ENCODE measurements around the gene DCST1. TPM values are rescaled to one million over a fixed set of nuclear protein-coding genes. Genes with fewer than 3 reads are reported as not detected.

DCST1 gene
- total RNA-seq, 1 donor from 2014 or later: 0.31 TPM

DNA sequence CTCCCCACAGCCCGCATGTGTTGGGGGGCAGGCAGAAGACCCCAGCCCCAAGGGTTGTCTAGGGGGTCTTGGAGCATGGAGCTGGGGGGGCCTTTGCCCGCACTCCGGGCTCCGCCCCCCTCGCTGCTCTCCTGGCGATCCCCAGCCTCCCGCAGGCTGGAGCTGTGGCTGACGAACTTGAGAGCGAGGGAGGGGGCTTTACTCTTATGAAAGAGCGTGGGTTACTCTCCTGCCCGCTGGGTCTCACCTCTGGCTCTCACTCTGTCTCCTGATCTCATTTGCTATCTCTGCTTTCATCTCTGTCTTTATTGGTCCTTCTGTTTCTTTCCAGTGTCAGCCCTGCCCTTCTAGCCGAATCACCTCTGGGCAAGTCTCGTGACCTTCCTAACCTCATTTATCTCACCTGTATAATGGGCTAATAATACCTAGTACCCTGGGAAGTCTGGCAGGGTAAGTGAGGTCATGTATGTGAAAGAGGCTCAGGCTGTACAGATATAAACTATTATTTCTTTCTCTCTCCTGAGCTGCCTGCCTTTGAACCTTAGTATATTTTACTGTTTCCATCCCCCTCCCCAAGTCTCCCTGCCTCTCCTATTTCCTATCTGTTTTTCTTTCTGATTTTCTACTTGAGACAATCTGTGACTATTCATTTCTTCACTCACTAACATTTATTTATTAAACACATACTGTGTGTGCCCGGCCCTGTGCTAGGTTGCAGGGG is 30.6 kb downstream of the DCST1 start:
- no peak for DNase-seq (ENCODE audit: low spot score)
- intact Hi-C loops (cut with DNase I): no loop called here
- peak; percentile 1 for ATAC-seq

GRCh38 chr1:155064832-155065429 is 31.3 kb downstream of the DCST1 start:
- ATAC-seq (no peak), DNase-seq (ENCODE audit: low spot score) (no peak)
- intact Hi-C loops (cut with DNase I): no loop called here

DNA sequence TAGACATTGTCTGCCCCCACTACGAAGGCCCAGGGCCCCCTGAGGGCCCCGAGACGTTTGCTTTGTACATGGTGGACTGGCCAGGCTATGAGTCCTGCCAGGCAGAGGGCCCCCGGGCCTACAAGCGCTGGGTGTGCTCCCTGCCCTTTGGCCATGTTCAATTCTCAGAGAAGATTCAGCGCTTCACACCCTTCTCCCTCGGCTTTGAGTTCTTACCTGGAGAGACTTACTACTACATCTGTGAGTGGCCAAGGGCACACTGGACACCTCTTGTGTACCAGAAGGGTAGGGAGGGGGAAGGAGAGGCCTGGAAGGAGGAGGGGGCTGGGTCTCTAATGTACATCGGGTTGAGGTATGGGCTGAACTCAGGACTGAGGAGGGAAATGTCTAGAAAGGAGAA is 33.2 kb downstream of the DCST1 start:
- intact Hi-C loops (cut with DNase I): no loop called here
- DNase-seq (ENCODE audit: low spot score) (no peak), ATAC-seq (no peak)

GRCh38 chr1:155068599-155068998 is 35.0 kb downstream of the DCST1 start:
- ATAC-seq (no peak), DNase-seq (ENCODE audit: low spot score) (no peak)
- intact Hi-C loops (cut with DNase I): no loop called here

DNA sequence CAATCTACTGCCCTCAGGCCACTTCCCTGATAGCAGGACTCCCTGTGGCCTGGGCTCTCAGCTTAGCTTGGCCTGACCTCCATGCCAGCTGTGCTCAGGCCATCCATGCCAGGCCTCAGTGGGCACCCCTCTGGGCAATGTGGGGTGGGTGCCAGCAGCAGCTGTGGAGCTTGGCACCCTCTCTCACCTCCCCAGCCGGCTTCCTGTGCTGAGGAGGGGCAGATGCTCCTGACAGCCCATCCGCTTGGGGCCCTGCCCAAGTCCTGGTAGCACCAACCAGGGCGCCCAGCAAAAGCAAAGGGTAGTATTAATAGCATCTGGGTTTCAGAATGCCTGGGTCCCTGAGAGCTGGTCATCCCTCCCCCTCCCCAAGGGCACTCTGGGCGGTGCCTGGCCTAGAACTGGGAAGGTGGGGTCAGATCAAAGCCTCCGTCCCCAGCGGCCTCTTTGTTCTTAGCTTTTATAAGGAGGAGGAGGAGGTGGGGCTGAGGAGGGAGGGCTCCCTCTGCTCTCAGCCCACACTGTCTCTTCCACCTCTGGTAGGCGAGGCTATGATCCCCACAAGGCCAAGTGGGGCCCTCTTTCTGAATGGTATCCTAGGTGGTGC is 36.0 kb downstream of the DCST1 start:
- intact Hi-C loops (cut with DNase I): no loop called here
- no peak for DNase-seq (ENCODE audit: low spot score)

GRCh38 chr1:155070158-155070621 is 36.6 kb downstream of the DCST1 start:
- peak; percentile 2 for ATAC-seq
- no peak for DNase-seq (ENCODE audit: low spot score)
- intact Hi-C loops (cut with DNase I): no loop called here

More for the DNA sequence above, 36.0 kb downstream of the DCST1 start:
- peak; percentile 6 for ATAC-seq

- DNase-seq (ENCODE audit: low spot score) (peak; percentile 85), ATAC-seq (peak; percentile 84)
- intact Hi-C loops (cut with DNase I): no loop called here
Measured at GRCh38 chr1:155070721-155071569, 37.3 kb downstream of the DCST1 start.

DNA sequence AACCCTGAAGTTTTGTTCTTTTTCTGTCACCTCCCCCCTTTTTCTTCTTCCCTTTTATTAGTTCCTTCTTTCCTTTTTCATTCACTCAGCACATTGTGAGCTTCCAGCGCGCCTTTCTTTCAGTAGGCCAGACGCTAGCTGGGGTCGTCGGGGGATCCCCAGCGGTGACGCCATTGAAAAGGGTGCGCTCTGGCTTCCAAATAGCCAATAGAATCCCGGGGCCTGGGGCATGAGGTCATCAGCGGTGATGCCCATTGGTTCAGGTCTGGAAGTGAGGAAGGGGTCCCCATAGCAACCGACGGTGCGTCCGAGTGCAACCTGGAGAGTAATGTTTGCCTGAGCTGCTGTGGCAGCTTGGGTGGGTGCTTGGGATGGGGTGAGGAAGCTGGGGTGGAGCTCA is 38.1 kb downstream of the DCST1 start:
- ATAC-seq (no peak), DNase-seq (ENCODE audit: low spot score) (no peak)
- intact Hi-C loops (cut with DNase I): no loop called here

DNA sequence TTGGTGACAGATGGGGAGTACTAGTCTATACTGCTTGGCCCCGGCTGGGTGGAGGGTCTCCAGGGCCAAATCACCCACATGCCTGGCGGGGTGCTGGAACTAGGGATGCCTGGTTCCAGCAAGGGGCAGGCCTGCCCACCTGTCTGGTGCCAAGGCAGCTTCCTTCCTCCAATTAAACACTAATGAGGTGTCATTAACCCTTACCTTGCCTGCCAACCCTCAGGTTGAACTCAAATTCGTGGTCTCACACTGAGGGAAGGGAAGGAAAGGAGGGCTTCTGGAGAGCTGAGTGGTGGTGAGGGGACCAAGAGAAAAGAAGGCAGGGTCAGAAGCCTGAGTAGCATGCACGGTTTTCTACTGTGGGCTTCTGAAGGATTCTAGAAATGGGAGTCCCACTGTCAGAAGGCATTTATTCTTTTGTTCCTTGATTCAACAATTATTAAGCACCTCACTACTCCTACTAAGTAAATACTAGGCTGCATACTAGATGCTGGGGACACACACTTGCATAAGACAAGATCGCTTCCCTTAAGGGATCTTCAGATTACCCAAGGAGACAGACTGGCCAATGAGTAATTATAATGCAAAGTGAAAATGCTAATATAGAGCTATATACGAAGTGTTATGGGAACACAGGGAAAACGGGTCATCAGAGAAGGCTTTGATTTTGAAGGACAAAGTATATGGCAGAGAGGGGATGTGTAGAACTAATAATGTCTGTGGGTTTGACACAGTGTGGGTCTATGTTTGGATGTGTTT is 39.1 kb downstream of the DCST1 start:
- no peak for DNase-seq (ENCODE audit: low spot score)
- intact Hi-C loops (cut with DNase I): no loop called here
- ATAC-seq: no peak

DNA sequence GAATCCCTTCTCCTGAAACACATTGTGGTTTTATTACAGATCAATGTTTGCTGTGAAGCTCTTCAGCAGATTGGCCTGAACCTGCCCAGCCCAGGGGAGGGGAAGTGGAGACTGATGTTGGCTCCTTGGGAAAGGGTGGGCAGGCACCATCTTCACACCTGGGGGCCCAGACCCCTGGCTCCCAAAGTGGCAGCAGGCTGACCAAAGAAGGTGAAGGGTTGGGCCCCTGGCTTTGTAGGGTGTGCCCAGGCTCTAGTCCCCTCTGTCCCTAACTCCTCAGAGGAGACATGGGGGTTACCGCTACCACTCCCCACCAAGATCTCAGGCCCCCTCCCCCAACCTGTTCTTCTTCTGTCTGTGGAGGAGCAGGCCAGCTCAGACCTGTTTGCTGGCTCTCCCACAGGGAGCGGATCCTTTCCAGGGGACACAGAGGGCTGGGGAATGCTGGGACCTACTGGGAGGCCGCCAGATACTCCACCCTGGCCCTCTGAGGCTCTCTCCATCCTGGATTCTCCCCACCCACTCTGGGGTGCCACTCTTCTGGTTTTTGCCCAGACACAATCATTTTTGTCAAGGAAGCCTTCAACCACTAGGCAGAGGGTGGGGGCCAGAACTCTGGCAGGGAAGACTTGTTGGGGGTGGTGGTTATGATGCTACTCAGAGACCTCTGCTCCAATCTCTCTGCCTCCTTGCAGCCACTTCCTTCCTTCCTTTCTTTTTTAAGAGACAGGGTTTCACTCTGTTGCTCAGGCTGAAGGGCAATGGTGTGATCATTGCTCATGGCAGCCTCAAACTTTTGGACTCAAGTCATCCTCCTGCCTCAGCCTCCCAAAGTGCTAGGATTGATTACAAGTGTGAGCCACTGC is 40.0 kb downstream of the DCST1 start:
- intact Hi-C loops (cut with DNase I): no loop called here
- peak; percentile 46 for DNase-seq (ENCODE audit: low spot score)
- ATAC-seq: no peak

- ATAC-seq (no peak), DNase-seq (ENCODE audit: low spot score) (no peak)
- intact Hi-C loops (cut with DNase I): no loop called here
Measured at GRCh38 chr1:155075535-155075934, 41.9 kb downstream of the DCST1 start.

- intact Hi-C loops (cut with DNase I): no loop called here
- DNase-seq (ENCODE audit: low spot score) (no peak), ATAC-seq (no peak)
Measured at GRCh38 chr1:155076371-155076770, 42.7 kb downstream of the DCST1 start.

GRCh38 chr1:155077346-155077745 is 43.7 kb downstream of the DCST1 start:
- intact Hi-C loops (cut with DNase I): no loop called here
- DNase-seq (ENCODE audit: low spot score): no peak

DNA sequence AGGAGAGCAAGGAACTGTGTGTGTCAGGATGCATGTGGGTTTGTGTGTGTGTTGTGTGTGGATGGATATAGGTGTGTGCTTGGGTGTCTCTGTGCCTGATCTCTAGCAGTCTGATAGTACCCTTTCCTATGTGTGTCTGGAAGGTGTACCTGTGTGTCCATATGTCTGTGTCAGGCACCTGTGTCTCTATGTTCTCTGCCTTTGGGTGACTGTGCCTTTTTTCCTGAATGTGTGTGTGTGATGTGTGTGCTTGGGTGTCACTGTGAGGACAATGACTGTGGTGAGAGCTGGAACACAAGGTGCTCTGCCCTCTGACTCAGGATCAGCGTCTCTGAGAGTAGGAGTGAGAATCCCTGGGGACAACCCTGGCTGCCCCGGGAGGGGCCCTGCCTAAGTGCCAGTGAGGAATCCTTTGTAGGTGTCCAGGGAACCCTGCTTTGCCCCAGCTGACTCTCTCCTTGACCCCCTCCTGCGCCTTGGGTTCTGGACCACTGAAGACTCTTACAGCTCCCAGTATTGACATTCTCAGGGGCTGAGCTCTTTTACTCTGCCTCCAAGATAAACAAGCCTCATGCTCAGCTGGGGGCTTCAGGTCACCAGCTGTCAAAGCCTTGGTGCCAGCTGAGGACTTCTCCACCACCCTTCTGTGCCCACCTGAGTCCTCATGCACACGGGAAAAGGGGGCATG is 44.3 kb downstream of the DCST1 start:
- no peak for ATAC-seq
- no peak for DNase-seq (ENCODE audit: low spot score)
- intact Hi-C loops (cut with DNase I): no loop called here

More at GRCh38 chr1:155077346-155077745, 43.7 kb downstream of the DCST1 start:
- no peak for ATAC-seq

DNA sequence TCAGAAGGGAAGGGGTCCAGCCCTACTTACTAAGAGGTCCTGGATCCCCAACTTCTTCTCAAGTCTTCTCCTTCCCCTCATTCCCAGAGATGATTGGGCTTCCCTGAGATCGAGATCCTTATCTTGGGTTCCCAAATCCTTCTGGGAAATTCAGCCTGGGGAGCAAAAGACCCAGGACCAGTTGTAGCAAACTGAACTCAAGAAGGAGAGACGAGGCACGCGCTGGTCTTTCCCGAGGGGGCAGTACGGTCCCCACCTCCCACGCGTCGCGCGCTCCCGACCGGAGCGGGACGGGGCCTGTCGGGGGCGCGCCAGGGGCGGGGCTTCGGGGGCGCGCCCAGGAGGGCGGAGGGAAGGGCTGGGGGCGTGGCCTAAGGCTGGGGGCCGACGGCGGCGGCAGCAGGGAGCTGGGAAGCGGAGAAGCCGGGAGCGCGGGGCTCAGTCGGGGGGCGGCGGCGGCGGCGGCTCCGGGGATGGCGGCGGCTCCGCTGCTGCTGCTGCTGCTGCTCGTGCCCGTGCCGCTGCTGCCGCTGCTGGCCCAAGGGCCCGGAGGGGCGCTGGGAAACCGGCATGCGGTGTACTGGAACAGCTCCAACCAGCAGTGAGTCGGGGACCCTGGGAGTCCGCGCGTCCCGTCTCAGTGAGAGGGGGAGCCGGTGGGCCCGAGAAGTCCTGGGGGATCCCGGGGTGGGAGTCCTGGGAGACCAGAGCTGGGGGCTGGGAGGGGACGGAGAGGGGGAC is 45.0 kb downstream of the DCST1 start, which contains the start of gene EFNA3:
EFNA3 (plus strand) TSS at position 369 of the 741 bp plus-strand sequence; CDS start at position 474, 105 bp downstream.
- intact Hi-C loops (cut with DNase I): no loop called here
- ATAC-seq (peak; percentile 84), DNase-seq (ENCODE audit: low spot score) (peak; percentile 89)

- DNase-seq (ENCODE audit: low spot score) (no peak), ATAC-seq (no peak)
Measured at GRCh38 chr1:155079210-155079486, 45.5 kb downstream of the DCST1 start.

More at GRCh38 chr1:155079210-155079486, 45.5 kb downstream of the DCST1 start:
- intact Hi-C loops (cut with DNase I): no loop called here

Measured in sciatic nerve (tissue), 2 donors.